NCI-H345 (cell line): ENCODE measurements around the gene PLCB2.

Experiments used
- DNase-seq: peaks from one replicate; lab custom pipeline; 2025; lab: John Stamatoyannopoulos, UW

PLCB2 gene

DNA sequence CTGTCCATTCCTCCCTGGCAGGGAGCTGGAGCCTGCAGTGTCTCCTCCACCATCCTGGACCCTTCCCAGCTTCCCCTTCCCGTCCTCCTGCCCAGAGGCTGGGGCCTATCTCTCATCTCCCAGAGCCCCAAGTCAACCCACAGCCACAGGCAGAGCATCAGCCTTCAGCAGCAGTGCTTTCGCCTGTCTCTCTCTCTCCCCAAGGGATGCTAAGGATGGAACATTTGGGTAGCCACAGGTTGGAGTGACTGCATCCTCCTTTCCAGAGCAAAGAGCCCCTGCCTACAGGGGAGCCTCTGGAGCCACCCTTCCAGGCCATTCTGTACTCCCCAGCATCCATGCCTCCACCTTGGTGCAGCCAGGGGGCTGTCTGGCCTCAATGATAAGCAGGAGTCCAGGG is 4.2 kb downstream of the PLCB2 start:
- DNase-seq = no peak

DNA sequence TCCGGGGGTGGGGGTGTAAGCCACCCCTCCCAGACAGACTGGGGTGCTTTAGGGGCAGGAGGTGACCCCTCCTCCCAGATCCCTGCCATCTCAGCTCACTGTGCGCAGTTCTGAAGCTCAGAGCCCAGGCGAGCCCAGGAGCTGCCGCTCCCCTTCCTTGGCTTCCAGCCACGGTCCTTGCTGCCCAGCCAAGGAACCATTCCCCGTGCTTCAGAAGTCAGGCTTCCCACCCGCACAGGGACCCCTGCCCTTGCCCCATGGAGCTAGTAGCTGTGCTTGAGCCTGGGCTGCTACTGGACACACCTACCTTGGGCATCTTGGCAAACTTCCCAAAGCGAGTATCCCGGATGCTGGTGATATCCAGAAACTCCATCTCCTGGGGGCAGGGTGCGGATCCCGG is 4.8 kb downstream of the PLCB2 start:
- no peak for DNase-seq

DNA sequence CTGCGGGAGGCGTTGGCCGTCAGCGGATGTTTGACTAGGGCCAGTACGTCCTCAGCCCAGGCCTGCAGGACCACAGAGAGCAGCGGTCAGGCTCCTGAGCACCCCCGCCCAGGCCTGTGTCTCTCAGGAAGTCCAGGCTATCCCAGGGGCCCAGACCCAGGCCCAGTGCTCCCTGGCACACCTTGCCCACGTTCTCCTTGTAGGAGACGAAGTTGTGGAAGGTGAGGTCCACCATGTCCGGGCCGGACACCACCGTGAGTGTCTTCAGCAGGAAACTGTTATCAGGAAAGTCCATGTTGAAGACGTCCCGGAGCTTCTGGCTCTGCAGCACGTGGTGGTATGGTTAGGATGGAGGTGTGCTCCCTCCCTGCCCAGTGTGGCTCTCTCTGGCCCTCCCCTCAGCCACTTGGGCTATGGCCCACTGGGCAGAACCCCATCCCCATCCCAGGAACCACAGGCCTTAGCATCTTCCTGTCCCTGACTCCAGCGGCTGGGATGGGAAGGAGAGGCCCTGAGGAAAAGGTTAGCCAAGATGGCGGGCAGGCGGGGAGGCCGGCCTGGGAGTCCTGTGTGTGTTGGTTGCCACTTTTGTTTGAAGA is 5.3 kb downstream of the PLCB2 start:
- DNase-seq = no peak

DNA sequence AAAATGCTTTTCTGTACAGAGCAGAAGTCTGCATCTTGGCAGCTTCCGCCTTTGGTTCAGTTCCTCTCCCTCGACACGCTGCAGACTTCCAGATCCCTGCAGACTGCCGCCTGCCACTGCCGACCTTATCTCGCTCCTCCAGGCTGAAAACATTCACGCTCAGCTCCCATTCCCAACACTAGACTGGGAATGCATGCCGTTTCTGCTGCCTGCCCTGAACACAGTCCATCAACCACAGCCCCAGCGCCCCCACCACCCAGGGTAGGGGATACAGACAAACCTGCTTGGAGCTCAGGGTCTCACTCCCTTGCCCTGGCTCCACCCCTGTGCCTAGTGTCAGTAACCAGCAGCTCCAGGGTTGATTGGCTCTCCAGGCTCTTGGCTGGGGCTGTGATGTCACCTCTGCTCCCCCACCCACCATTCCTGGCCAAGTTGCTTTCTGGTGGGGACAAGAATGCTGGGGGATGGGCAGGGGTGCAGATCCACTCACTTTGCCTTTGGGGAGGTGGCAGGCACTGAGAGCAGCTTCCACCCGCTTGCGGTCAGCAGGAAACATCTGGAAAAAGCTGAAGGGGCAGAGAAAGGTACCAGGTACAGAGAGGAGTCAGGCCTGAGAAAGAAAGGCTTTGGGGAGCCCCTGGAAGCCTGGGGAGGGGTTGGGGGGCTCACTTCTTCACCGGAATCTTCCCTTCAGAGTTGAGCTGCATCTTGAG is 6.1 kb downstream of the PLCB2 start:
- no peak for DNase-seq

DNA sequence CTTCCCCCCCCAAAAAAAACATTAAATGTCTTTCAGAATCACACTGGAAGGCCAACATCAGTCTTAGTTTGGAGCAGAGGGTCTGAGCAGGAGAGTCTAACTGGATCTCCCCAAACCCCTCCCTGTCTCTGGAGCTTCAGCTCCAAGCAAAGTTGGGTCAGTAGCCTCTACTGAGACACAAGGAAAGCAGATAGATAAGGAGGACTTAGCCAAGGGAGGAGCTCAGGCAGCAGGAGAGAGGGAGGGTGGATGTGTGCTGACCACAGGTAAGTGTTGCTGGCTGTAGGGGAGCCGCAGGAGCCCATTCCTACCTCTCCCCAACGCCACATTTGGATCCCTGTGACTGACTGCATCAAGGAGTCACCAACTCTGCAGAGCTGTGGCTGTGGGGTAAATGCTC is 7.0 kb downstream of the PLCB2 start:
- no peak for DNase-seq

DNA sequence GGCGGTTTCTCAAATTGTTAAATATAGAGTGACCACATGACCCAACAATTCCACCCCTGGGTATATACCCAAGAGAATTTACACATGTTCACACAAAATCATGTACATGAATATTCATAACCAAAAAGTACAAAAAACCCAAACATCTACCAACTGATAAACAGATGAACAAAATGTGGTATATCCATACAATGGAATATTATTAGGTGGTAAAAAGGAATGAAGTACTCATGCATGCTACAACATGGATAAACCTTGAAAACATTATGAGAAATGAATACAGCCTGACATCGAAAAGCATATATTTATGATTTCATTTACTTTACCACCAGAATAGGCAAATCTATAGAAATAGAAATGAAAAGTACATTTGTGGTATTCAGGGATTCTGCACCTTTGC is 7.4 kb downstream of the PLCB2 start:
- DNase-seq = no peak

DNA sequence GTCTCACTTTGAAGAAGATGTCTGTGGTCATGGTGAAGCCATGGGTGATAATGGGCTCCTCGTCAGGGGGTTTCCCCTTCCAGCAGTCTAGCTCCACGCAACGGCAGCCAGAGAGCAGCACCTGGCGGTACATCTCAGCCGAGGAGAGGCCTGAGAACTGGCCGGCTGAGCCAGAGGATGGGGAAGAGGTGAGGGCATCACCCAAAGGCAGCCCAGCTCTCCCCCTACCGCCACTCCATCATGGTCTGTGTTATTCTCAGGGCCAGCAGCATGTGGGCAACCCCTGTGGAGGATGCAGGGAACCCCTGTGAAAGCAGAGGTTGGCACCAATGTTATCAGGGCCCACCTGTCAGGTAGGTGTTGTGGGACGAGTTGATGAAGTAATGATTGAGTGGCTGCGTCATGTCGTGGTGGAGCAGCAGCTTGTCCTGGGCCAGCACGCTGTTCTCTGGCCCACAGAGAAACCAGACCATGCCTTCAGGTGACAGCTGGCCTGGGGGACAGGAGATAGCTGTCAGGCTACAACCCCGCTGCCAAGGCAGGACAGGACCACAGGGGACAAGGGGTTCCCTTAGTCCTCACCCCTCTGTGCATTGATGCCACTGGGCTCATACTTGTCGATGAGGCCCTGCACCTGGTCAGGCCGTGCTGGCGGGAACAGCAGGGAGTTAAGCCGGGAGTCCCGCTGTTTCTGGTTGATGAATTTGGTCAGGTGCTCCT is 9.4 kb downstream of the PLCB2 start:
- no peak for DNase-seq

DNA sequence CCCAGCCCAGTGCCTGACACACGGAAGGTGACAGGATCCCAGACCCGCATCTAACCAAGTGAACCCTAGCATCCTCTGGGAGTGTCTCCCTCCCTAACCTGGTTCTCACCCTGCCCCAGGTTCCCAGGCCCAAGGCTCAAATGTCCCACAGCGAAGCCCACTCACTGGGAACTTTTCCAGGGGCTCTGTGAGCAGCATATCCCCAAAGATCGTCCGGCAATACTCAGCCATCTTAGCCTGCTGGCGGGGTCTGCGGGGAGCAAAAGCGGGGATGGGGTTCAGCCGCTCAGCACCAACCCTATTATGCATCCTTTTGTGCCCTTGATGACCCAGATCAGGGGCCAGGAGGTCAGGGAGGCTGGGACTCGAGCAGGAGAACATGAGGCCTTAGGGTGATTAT is 10.4 kb downstream of the PLCB2 start:
- no peak for DNase-seq

DNA sequence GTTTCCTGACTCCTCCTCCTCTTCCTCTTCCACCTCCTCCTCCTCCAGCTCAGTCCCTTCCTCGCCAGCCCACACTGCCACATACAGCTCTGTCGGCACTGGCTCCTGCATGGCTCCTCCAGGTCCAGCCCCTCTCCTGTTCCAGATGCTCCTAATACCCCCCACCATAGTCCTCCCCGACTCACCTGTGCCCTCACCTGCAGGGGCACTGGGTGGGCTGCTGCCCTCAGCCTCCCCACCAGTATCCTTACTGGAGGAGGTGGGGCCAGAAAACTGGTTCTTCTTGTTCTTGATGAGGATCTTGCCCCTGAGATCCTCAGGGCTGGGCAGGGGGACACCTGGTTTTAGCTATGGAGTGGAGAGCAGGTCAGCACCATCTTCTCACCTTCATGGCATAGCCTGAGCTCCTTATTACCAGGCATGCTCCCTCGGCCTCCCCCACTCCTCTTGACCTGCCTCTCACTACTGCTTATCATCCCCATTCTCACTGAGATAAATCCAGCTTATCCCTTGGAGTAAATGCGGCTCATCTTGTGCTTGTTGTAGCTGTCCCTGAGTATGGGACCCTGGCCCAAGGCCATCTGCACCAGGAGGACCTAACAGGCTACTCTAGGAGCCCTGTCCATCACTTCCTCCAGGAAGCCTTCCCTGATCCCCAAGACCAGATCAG is 11.0 kb downstream of the PLCB2 start:
- DNase-seq = no peak

DNA sequence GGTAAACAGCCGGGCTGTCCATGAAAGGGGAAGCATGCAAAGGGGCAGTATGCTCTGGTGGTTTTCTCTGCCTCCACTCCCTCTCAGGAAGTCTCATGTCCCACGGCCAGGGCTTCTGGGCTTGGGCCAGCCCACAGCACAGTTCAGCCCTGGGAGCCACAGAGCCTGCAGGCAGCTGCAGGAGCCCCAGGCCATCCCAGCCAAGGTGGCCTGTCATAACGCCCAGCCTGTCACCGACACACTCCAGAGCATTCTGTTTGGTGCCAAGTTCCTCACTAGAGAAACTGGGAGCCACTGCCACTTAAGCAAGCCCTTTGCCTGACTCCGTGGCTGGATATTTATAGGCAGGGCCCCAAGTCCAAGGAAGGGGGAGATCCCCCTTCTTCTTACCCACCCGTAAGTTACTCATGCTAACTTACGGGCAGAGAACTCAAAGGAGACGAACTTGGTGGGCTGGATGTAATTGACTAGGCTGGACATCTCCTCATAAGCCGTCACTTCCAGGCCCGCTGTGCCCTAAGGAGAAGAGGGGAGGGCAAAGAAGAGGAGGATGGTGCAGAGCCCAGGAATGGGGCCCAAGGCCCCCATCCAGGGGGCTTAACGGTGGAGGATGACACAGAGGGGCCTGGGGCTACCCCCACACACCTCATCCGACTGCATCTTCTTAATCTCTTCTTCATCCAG is 11.7 kb downstream of the PLCB2 start:
- DNase-seq = no peak

DNA sequence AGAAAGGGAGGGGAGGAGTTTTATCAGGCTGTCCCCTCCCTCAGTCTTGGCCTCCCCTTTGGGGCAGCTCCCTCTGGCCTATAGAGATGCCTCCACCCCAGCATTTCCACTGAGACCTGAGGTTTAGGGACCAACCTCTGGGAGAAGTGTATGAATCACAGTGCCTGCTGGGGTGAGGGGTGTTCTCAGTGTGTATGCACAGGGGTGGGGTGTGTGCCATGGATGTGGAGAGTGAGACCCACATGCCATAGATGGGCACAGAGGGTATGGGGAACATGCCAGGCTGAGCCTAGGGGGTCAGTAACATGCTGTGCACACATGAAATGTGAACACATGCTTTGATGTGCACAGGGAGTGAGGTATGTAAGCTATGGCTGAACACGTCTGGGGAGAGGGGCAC is 12.4 kb downstream of the PLCB2 start:
- no peak for DNase-seq

DNA sequence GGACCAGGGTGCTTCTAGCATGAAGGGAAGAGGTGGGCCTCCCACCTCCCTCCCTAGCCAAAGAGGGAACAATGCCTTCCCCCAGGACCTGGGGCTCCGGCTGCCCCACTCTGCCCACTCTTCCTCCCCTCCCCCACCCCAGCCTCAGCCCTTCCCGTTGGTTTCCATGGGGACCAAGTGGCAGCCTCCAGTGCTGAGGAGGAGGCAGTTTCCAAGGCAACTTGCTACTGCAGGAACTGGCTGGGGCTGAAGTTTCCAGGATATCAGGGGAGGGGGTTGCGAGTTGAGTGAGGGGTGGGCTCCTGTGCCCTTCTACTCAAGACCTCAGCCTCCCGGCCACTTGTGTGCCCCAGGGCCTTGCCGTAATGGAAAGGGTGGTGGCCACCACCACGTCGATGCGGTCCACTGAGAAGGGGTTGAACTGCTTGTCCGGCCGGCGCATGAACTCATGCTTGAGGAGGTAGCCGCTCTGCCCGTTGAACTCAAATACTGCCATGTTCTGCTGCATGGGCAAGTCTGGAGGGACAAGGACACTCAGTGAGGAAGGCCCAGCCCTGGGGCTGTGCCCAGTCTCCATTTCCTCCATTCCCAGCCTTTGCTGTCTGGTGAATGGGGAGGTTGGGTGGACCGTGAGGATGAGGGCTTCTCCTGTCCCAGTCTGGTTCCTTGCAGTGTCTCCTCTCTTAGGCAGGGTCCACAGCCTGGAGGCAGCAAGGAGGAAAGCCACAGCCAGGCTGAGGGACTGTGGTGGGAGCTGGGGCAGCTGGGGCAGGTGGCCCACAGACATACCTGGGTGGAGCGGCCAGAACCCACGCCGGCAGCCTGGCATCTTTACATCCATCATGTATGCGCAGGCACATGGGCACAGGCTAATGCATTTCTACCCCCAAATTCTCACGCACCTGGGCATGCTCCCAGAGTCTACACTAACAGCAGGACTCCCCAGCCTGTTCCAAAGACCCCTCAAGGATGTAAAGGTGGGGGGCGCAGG is 13.5 kb downstream of the PLCB2 start:
- DNase-seq = no peak

DNA sequence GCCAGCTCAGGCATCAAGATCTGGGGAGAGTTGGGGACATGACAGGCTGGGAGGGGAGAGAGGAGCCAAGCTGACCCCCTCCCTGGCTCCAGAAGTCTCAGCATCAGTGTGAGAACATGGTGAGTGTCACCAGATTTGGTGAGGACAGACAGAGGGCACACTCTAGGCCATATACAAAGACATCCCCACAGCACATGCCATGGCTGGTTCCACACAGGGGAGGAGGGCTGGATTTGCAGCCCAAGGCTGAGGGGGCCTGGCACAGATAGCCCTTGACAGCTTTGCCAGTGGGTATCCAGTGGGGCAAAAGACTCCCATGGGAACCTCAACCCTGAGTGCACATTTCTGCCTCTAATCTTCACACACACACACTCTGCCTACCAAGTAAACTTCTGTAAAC is 14.7 kb downstream of the PLCB2 start:
- no peak for DNase-seq

DNA sequence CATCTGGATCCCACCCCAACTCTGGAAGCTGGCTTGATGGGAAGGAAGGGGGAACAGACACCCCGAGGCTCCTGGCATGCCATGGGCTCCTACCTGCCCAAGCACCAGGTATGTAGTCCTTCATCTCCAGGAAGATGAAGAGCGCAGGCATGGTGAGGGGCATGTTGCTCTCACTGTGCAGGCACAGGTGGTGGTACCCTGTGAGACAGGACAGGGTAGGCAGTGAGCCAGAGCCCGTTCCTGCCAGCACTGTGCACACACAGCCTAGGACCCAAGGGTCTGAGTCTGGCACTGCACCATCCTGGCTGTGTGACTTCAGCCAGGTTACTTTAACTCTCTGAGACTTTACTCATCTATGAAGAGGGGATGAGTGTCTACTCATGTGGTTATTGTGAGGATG is 15.5 kb downstream of the PLCB2 start:
- no peak for DNase-seq

DNA sequence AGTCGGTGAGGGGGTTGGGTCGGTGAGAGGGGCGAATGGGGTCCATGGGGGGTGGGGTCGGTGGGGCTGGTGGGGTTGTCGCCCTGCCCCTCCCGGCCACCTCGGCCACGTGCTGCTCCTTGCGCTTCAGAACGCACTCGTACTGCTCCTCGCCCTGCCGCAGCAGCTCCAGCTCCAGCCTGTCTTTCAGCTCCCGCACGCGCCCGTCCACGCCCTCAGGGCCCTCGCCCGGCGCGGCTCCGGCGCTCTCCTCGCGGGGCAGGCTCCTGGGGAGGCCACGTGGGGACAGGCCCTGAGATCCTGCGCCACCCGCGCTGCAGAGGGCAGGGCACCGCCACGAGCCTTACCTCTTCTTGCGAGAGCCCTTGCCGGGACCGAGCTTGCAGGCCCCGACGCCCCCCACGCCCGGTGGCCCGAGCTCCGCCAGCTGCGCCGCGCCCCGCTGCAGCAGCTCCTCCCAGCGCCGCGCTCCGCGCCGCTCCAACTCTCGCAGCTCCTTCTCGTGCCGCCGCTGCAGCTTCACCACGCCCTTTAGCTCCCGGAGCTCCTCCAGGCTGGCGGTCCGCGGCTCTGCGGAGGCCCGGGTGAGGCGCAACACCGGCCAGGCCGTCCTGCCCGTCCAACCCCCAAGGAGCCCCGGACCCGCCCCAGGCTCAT is 16.7 kb downstream of the PLCB2 start:
- peak; percentile 23 for DNase-seq

DNA sequence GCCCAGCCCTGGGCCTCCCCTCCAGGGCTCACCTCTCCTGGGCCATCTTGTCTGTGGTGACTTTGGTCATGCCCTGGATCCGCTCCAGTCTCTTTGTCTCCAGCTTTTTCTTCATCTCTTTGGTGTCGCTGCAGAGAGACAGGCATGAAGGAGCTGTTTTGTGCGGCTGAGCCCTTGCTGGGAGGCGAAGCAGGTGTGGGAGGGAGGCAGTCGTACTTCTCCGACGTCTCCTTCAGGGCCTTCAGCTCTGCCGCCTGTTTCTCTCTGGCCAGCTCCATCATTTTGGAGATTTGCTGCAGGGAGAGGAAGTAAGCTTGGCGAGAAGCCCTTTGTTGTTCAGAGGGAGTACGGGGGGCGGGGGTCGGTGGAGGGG is 17.2 kb downstream of the PLCB2 start:
- no peak for DNase-seq

DNA sequence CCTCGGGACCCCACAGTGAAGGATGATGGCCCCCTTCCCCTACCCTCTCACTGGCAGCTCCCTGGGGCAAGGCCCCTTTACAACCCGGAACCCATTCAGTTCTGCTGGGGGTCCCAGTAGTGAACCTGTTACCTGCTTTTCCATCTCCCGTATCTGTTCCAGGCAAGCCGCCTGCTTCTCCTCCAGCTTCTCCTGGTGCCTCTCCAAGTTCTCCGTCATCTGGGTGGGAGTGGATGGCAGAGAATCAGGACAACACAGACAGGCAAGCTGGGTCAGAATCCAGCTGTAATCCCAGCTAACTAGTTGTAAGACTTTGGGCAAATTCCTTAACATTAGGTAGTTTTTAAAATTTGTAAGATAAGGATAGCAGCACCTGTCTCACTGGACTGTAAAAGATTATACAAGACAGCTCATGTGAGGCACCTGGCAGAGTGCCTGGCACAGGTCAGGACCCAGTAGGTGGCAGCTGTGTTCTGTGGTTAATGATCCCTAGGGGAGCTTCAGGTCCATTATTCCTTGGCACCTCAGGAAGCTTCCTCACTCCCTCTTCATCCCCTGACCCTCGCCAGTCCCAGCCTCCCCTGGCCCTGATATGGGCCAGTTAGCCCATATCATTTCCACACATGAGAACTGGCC is 18.5 kb downstream of the PLCB2 start:
- DNase-seq = peak; percentile 19

DNA sequence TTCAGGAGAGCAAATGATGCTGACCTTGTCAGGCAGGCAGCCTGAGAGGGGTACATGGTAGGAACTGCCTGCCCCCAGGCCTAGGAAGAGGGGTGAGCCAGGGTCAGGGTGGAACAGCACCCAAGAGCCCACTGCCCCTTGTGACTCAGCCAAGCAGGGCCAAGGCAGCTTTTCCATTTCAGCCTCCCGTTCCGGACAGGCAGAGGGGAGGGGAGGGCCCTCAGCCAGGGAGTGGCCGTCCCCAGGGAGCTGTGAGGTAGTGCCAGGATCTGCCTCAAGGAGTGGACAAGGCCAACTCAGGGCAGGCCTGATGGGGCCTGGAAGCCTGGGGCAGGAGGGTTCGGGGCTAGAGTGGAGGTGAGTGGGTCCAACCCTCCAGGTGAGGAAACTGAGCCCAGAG is 19.8 kb downstream of the PLCB2 start:
- no peak for DNase-seq

DNA sequence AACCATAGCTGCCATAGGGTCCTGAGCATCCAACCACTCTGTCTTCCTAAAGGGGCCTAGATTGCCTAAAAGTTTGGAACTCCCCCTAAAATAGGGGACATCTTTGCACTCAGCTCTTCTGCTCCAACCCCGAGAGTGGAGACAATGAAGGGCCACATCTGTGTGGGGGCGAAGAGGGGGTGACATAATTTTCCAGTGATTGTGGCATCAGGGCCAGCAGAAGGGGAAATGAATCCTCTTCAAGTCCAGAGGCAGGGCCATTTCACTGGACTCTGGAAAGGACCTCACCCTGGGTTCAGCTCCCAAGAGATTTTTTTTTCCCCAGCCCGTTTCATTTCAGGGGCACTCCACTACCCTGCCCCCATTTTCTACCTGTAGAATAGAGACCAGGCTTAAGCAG is 20.2 kb downstream of the PLCB2 start:
- no peak for DNase-seq

DNA sequence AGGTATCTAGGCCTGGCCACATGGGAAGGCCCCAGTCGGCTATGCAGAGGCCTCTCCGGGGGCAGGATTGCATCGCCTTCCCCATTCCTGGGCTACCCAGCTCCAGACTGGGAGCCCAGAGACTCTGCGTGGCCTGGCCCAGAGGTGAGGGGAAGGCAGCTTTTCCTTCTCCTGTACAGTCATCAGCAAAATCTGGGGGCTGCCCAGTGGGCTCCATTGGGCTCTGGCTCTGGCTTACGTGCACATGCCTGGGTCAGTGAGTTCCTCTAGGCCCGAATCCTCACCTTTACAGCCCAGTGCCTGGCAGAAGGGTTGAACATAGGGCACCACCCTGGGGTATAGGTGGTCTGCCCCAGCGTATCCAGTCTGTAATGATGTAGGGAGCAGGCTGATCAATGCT is 20.9 kb downstream of the PLCB2 start:
- no peak for DNase-seq
